Thyroid gland (tissue), 4 donors: ENCODE results near the gene FMO1. TPM values are rescaled to one million over a fixed set of nuclear protein-coding genes. Genes with fewer than 3 reads are reported as not detected.
"Not testable (repeated sequence)": the region's sequence is repeated elsewhere in the genome, so short reads cannot be mapped to it uniquely, and the experiment has no call there.

Experiments
- DNase-seq, 2 donors: peaks; one replicate each; pipeline ENCODE4 v3.0.0-alpha.2; 2019
- H3K27ac ChIP-seq, 3 donors: fragments of 200-600 bp; sonication (generic); 1 replicate in 2 of 3; 2 replicates in 1 of 3; pipeline ENCODE4 v1.5.1; 2016 to 2019; ENCODE audit warnings: mild to moderate bottlenecking in 1 of 3, moderate library complexity in 1 of 3
- H3K27me3 ChIP-seq: fragments of 200-600 bp; sonication (generic); one replicate; pipeline ENCODE4 v1.5.1; 2019
- H3K36me3 ChIP-seq, 2 donors: fragments of 200-600 bp; sonication (generic); one replicate each; pipeline ENCODE4 v1.5.1; 2016 to 2019
- H3K4me1 ChIP-seq, 2 donors: fragments of 200-600 bp; sonication (generic); one replicate each; pipeline ENCODE4 v1.5.1; 2017 to 2019
- H3K4me3 ChIP-seq, 3 donors: fragments of 200-600 bp; sonication (generic); replicated peaks in 1 of 3; 1 replicate in 2 of 3; 2 replicates in 1 of 3; pipeline ENCODE4 v1.5.1; 2016; ENCODE audit warnings: mild to moderate bottlenecking in 1 of 3
- H3K9me3 ChIP-seq: fragments of 200-600 bp; sonication (generic); one replicate; pipeline ENCODE4 v1.5.1; 2017
- CTCF ChIP-seq, 6 experiments: fragments of 200-600 bp in 3 of 6; fragments of 450-650 bp in 3 of 6; sonication (generic) in 3 of 6; IDR thresholded peaks; one replicate each; pipeline ENCODE4 v1.5.1; 2016 to 2019; ENCODE audit warnings: antibody characterized with exemption in 6 of 6, mild to moderate bottlenecking in 2 of 6, inconsistent platforms in 1 of 6, moderate library complexity in 1 of 6
- POLR2A ChIP-seq, 2 donors: fragments of 450-650 bp; IDR thresholded peaks; one replicate each; pipeline ENCODE4 v1.6.1; 2017; ENCODE audit warnings: antibody characterized with exemption in 2 of 2, mild to moderate bottlenecking in 2 of 2, moderate library complexity in 1 of 2
- whole genome bisulfite sequencing, 2 donors: methylation state at CpG; one replicate each; pipeline ENCODE4 v1.1.5; 2017; 5-methylcytosine and 5-hydroxymethylcytosine counted together
- intact Hi-C: fragments of 100-400 bp; cut with DNase I; formaldehyde crosslinking; loops from one replicate; pipeline ENCODE4 v1.15.1; 2023
- total RNA-seq, 4 donors: library from RNA; depleted of rRNA; stranded (reverse); fragments of >200 nt; gene quantifications; one replicate each; pipeline ENCODE4 v1.2.3, GENCODE V29; 2016

Gene FMO1
- total RNA-seq, 4 donors from 2014 or later, result 0.81 to 6.9 (median 2.9) TPM

GRCh38 chr1:171221665-171222591 lies 26.4 kb upstream of the FMO1 start:
- no peak for TF ChIP-seq CTCF (IDR thresholded peaks at IDR 0.05)
- no peak for TF ChIP-seq POLR2A (IDR thresholded peaks at IDR 0.05)
- Histone ChIP-seq H3K4me1 (no peaks in the 10 kb centered on the region), H3K27me3 (no peaks in the 10 kb centered on the region), H3K4me3 (no peak overlapping the region), H3K9me3 (no peaks in the 10 kb centered on the region), H3K36me3 (no peaks in the 10 kb centered on the region), H3K27ac (peak overlapping the region in 1 of 3 donors; percentile 46)
- 72 to 78% methylated on average over 5 of the region's 5 CpGs for whole genome bisulfite sequencing, 2 donors
- DNase-seq, result no peak
- intact Hi-C loops, result no loop called here

DNA sequence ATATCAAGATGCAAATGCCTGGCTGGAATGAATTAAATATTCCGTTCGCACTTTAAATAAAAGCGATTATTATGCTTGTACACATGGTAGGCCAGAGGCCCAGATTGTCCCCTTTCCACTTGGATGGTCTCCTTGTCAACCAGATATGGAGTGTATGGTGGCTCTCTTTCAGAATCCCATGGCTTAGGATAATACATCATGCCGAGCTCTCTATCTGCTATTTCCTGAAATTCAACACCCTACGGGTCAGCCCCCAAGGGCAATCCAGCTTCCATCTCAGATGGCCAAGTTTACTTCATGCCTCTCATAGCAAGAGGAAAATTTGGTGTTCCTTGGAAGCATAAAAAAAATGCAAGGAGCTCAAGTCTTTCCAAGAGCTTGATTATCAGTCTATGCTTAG lies 25.4 kb upstream of the FMO1 start:
- TF ChIP-seq POLR2A (IDR thresholded peaks at IDR 0.05), result no peak
- no peak for TF ChIP-seq CTCF (IDR thresholded peaks at IDR 0.05)
- no peaks in the 10 kb centered on the region for H3K9me3 ChIP-seq
- no peak for DNase-seq
- peak overlapping the region in 1 of 3 donors; percentile 14 for H3K27ac ChIP-seq
- H3K27me3 ChIP-seq, result no peaks in the 10 kb centered on the region
- WGBS, 2 donors, result 75 to 85% methylated on average over 5 of the region's 5 CpGs
- no peaks in the 10 kb centered on the region for H3K4me1 ChIP-seq
- no peak overlapping the region for H3K4me3 ChIP-seq
- intact Hi-C loops, result no loop called here
- H3K36me3 ChIP-seq, result no peaks in the 10 kb centered on the region

DNA sequence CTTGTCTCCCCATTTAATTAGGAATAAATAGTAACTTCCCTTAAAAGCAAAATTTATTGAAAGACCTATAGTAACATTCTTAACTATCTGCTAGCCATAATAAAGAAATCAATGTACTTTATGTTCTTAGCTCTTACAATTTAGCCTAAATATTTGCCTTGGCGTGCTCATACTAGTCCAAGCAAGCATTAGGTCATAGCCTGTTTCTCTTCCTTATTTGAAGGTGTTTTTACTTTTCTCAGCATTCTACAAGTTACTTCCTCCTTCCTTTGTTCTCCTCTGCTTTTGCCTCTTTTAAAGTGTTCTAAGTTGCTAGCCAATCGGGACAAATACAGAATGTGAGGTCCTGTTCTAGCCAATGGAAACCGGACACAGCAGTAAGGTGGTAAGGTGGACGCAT lies 24.0 kb upstream of the FMO1 start:
- H3K27ac ChIP-seq, H3K4me1 ChIP-seq, H3K4me3 ChIP-seq, H3K9me3 ChIP-seq, H3K27me3 ChIP-seq, H3K36me3 ChIP-seq, intact Hi-C loops, DNase-seq: not testable (repeated sequence)
- 93 to 94% methylated on average over 4 of the region's 4 CpGs for WGBS, 2 donors

GRCh38 chr1:171226747-171227370 lies 21.4 kb upstream of the FMO1 start:
- WGBS, 2 donors, result 76 to 93% methylated on average over 1 of the region's 1 CpG
- H3K4me3 ChIP-seq, result no peak overlapping the region
- peak in 1 of 2 donors; percentile 20 for DNase-seq
- no peaks in the 10 kb centered on the region for H3K27me3 ChIP-seq
- H3K36me3 ChIP-seq, result no peaks in the 10 kb centered on the region
- no peaks in the 10 kb centered on the region for H3K9me3 ChIP-seq
- no peak overlapping the region for H3K27ac ChIP-seq
- intact Hi-C loops, result loop anchor here (5.0 kb wide), 1 partner anchor 145 kb away; no protein-coding TSS in a partner anchor
- H3K4me1 ChIP-seq, result no peaks in the 10 kb centered on the region
- TF ChIP-seq POLR2A (IDR thresholded peaks at IDR 0.05) (no peak), CTCF (IDR thresholded peaks at IDR 0.05) (peak; percentile 15 to 69 (median 52))

DNA sequence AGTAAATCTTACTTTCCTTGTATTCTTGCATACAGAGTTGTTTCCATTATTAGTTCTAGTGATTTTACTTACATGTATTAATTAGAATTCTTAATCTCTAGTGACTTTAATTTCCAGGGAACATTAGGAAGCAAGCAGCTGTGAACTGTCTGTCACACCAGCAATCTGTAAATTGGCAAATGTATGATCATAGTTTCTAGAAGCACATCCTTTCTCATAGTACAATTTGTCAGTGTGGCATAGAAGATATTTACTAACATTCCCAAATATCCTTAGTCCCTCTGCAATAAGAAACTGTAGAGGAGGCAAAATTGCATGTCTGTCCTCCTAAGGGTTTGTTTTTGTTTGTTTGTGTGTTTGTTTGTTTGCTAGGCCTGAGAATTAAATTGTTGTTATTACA lies 17.0 kb upstream of the FMO1 start:
- Histone ChIP-seq H3K9me3 (no peaks in the 10 kb centered on the region), H3K4me3 (no peak overlapping the region), H3K4me1 (no peaks in the 10 kb centered on the region), H3K27me3 (no peaks in the 10 kb centered on the region), H3K36me3 (no peaks in the 10 kb centered on the region), H3K27ac (no peak overlapping the region)
- TF ChIP-seq CTCF (IDR thresholded peaks at IDR 0.05) (no peak), POLR2A (IDR thresholded peaks at IDR 0.05) (no peak)
- no peak for DNase-seq
- intact Hi-C loops, result no loop called here
